HG03066 (cell line): ENCODE measurements around the gene MAG.

ENCODE experiments used
- ATAC-seq: cut with Tn5 transposase; IDR thresholded peaks from one replicate; pipeline ENCODE4 v1.9.1; 2021; ENCODE audit warnings: low read depth; ENCODE audit not compliant: unreplicated experiment

MAG gene

GRCh38 chr19:35291916-35292315 is at the start of gene MAG:
Gene MAG (plus strand): TSS chr19:35292161. CDS start chr19:35295409, 3,248 bp downstream.
- ATAC-seq = no peak

DNA sequence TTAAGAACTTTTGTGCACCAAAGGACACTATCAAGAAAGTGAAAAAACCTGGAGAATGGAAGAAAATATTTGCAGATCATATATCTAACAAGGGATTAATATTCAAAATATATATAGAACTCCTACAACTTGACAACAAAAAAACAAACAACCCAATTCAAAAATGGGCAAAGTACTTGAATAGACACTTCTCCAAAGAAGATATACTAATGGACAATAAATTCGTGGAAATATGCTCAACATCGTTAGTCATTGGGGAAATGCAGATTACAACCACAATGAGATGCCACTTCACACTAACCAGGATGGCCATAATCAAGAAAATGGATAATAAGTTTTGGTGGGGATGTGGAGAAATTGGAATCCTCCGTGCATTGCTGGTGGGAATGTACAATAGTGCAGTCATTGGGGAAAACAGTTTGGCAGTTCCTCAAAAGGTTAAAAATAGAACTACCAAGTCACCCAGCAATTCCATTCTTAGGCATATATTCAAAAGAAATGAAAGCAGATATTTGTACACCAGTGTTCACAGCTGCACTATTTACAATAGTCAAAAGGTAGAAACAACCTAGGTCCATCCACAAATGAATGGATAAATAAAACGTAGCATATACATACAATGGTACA is 45.4 kb upstream of the MAG start:
- no peak for ATAC-seq

GRCh38 chr19:35247526-35248309 is 44.2 kb upstream of the MAG start:
- peak; percentile 43 for ATAC-seq

DNA sequence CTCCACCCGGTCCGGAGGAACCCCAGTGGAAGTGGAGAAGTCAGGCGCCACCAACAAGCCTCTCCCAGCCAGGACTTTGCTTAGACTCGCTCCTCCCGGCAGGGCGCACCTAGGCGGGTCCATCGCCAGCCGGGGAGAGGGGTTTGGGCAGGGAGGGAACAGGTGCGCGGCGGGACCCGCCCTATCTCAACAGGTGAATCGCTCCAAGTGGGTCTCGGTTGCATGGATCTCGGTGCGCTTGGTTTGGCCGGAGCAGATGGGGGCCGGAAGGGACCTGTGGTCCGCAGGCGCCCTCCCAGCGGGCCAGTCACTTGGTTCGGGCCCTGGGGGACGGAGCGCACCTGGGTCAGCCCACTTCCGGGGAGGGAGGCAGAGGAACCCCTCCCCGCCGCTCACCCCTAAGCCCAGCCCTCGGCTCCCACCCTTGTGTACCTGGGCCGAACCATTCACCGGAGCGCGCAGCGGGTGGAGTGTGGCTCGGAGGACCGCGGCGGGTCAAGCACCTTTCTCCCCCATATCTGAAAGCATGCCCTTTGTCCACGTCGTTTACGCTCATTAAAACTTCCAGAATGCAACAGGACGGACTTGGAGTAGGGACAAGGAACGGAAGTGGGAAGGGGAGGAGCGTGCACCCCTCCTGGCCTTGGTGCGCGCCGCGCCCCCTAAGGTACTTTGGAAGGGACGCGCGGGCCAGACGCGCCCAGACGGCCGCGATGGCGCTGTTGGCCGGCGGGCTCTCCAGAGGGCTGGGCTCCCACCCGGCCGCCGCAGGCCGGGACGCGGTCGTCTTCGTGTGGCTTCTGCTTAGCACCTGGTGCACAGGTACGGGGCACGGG is 43.4 kb upstream of the MAG start, which contains the start of gene LSR:
TSS of gene LSR (plus strand) at position 693 of the 836 bp plus-strand sequence. CDS start at position 714, 21 bp downstream.
- ATAC-seq = peak; percentile 69

DNA sequence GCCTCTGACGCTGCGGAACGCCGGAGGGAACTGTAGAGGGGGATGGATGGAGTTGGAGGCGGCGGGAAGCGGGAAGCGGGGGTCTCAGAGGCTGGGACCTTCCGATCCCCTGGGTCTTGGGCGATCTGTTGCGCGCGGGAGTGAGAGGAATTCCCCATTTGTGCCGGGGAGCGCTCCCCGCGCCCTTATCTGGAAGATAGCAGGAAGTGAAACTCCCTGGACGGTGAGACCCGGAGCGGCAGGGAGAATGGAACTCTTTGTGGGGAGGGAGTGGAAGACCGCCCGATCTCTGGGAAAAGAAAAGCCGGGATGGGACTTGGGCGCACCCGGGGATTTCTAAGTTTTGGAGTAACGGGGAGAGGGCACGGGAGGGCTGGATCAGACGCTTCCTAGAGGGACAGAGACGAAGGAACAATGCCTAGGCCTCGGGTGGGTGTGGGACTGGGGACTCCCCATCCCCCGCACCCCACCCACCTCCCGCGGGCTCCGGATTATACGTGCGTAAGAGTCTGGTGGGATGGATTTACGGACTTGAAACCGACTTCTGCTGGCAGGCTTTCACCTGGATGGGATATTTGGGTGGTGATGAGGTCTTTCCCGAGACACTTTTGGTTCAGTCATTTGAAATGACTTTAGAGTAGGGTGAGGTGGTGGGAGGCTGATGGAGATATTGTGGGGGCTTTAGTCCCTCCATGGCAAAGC is 42.7 kb upstream of the MAG start:
- ATAC-seq = peak; percentile 5

GRCh38 chr19:35249848-35250711 is 41.9 kb upstream of the MAG start:
- ATAC-seq = no peak

DNA sequence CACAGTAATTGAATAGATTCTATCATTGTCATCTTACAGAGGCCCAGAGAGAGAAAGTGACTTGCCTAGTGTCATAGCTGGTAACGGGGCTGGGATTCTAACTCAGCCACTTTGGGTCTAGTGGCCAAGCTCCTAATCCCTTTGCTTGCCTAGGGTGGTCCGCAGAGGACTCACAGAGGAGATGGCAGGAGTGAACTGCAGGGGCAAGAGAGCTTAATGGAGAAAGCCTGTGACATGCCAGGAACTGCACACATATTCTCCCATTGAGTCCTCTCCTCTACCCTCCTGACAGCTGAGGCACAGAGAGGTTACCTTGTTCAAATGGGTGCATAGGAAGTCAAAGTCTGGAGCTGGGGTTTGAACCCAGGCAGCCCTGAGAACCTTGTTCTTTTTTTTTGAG is 40.5 kb upstream of the MAG start:
- no peak for ATAC-seq

GRCh38 chr19:35253316-35254286 is 38.4 kb upstream of the MAG start:
- ATAC-seq = no peak

DNA sequence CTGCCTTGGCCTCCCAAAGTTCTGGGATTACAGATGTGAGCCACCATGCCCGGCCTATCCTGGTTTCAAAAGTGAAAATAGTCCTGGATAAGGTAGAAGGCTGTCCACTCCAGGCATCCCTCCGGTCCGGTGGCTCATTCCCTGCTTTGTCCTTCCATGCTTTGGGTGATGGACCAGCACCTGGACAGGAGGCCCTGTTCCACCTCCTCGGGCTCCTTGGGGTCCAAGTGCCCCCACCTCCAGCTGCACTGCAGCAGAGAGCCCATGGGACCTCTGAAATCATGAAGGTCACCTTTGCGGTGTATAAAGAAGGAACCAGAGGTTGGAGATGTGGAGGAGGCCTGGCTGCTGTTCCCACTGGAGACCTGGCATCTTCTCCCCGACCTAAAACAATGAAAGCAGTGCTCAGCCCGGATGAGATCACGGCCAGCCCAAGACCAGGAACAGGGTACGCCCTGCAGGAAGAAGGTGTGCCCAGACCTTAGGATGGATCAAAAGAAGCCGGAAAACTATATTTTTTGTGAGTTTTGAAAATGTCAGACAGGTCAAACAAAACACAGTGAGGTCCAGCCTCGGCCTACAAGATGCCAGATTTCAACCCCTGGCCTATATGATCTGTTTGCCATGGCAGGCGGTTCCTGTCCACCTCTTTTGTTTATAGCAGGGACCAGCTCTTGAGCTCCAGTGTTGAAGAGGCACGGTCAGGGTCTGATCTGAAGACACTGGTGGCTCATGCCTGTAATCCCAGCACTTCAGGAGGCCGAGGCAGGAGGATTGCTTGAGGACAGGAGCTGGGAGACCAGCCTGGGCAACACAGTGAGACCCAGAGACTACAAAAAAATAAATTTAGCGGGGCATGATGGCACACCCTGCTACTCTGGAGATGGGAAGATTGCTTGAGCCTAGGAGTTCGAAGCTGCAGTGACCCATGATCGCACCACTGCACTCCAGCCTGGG is 37.3 kb upstream of the MAG start:
- ATAC-seq = no peak

- no peak for ATAC-seq
These were observed 35.4 kb upstream of the MAG start for GRCh38 chr19:35256566-35256965.

GRCh38 chr19:35257113-35257461 is 34.9 kb upstream of the MAG start:
- no peak for ATAC-seq

DNA sequence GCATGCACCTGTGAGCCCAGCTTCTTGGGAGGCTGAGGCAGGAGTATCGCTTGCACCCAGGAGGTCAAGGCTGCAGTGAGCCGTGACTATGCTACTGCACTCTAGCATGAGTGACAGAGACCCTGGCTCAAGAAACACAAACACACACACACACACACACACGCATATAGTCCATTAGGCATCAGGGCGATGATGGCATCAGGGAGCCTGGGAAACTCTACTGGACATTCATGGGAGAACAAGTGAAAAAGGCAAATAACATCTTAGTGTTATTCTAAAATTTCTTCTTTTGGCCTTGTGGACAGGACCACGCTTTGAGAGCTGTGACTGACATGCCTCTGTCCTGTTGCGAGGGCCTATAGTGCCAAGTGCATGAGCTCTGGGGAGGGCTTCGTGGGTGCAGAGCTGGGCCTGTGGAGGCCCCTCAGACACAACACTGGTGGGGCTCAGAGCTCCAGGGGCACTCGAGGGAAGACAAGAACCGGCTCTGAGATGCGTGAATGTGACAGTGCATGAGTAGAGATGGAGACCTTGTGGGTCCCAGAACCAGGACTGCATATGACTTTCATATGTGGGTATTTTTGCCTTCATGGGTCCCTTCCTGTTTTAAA is 31.2 kb upstream of the MAG start:
- no peak for ATAC-seq

- no peak for ATAC-seq
These were observed 30.4 kb upstream of the MAG start for GRCh38 chr19:35261356-35262100.

GRCh38 chr19:35262101-35262761 is 29.7 kb upstream of the MAG start:
- no peak for ATAC-seq

DNA sequence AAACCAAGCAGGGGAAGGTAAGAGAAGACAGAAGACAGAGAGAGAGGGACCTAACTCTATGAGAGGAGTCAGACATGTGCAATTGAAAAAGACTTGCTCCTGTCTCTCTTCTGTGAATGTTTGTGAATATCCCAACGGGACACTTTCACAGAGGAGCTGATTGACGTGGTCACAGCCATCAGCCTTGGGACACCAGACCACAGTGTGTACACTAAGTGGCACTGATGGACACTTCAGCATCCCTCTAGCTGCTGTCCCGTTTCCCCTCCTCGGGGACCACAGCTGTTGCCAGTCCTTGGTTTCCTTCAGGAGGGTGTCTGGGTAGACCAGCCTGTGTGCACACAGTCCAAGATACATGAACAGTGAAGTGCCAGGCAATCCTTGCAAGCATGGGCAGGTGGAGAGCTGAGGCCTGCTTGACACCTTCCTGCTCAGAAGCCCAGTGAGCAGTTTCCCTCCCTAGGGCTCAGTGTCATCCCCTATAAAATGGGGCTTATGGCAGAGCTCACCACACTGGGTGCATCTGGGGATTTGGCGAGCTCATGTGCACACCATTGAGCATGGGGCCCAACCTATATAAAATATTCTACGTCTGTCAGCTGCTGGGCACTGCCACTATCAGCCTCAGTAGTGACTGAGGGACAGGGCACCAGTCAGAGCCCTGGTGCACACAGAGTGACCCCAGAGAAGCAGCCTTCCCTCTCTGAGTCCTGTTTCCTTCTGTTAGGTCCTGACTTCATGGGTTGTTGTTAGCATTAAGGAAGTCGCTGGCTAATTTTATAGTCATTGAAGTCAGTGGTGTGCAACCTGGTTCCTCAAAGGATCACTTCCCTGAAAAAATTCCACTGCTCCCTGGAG is 27.5 kb upstream of the MAG start:
- ATAC-seq = no peak
